GM10847 (cell line): ENCODE measurements around the gene ZSCAN2.

Experiments
- POLR2A ChIP-seq: IDR thresholded peaks from 2 replicates; pipeline ENCODE4 v1.6.1; 2011; ENCODE audit not compliant: insufficient read length; ENCODE audit errors: extremely low read depth

Gene ZSCAN2

DNA sequence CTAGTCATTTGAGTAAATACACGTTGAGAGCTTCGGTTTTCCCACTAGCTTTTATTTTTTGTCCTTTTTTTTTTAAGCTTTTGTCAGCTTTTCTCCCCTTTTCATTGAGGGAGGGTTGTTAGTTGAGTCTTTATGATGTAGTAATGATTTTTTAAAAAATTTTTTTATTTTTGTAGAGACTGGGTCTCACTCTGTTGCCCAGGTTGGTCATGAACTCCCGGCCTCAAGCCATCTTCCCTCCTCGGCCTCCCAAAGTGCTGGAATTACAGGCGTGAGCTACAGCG is 688 bp downstream of the ZSCAN2 start:
- TF ChIP-seq POLR2A: no peak

GRCh38 chr15:84603630-84604379 is 3.0 kb downstream of the ZSCAN2 start:
- no peak for TF ChIP-seq POLR2A

DNA sequence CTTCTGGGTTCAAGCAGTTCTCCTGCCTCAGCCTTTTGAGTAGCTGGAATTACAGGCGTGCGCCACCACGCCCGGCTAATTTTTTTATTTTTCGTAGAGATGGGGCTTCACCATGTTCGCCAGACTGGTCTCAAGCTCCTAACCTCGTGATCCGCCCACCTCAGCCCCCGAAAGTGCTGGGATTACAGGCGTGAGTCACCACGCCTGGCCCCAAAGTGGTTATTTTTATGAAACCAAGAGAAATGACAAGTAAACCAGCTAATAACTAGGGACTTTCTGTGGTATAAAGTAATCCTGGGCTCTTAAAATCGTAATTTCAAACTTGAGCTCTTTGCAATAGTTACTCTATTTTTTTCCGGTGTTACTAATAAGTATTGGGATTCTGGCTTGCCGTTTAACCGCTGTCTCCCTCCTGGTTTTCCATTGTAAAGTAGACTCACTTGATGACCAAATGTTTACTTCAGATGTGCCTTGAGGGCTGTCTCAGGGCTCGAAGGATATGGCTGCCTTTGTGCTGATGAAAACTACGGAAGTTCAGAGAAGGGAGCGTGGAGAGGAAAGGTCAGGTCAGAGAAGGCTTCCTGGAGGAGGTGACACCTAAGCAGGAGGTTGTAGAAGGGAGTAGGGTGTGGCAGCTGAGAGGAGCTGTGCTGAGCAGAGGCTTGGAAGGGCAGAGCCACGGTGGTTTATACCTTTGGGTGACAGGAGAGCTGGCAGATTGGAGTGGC is 4.2 kb downstream of the ZSCAN2 start:
- no peak for TF ChIP-seq POLR2A

DNA sequence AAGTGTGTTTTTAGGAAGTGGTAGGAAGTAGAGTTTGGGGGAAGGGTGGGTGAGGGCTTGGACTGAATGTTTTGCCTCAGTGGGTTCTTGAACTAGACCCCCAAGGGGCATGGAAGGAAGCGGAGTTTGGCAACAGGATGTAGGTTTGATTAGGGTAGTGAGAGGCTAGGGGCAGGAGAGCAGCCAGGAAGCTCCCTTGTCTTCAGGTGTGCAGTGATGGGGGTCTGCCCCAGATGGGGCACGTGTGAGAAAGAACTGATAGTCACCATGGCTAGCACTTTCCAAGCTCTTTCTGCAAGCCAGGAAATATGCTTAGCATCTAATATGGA is 4.7 kb downstream of the ZSCAN2 start:
- no peak for TF ChIP-seq POLR2A

- TF ChIP-seq POLR2A: no peak
These were observed 5.9 kb downstream of the ZSCAN2 start for GRCh38 chr15:84606653-84607120.

GRCh38 chr15:84608707-84609284 is 8.0 kb downstream of the ZSCAN2 start:
- no peak for TF ChIP-seq POLR2A

- TF ChIP-seq POLR2A: no peak
These were observed 9.2 kb downstream of the ZSCAN2 start for GRCh38 chr15:84609818-84610525.

GRCh38 chr15:84611631-84612030 is 10.8 kb downstream of the ZSCAN2 start:
- no peak for TF ChIP-seq POLR2A

DNA sequence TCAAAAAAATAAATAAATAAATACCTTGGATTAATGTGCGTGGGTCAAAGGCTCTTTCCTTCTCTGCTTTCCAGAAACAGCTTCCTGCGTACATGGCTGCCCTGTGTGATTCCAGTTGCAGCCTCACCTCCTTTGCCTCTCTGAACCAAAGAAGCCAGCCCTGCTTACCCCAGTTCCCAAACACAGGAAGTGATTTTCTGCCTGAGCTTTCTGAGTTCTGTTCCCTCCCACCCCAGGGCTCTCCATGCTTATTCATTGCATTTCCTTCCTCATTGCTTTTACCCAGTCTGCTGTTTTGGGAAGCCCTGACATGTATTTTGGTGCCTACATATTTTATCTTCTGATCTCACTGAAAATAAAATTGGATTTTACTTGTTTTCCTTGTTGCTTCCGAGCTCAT is 15.4 kb downstream of the ZSCAN2 start:
- TF ChIP-seq POLR2A: no peak

DNA sequence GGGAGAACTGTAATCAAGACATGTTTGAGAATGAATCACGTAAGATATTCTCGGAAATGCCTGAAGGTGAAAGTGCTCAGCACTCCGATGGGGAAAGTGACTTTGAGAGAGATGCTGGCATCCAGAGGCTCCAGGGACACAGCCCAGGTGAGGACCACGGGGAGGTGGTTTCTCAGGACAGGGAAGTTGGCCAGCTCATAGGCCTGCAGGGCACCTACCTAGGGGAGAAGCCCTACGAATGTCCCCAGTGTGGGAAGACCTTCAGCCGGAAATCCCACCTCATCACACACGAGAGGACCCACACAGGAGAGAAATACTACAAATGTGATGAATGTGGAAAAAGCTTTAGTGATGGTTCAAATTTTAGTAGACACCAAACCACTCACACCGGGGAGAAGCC is 19.8 kb downstream of the ZSCAN2 start:
- no peak for TF ChIP-seq POLR2A

GRCh38 chr15:84621358-84621979 is 20.7 kb downstream of the ZSCAN2 start:
- TF ChIP-seq POLR2A: no peak

DNA sequence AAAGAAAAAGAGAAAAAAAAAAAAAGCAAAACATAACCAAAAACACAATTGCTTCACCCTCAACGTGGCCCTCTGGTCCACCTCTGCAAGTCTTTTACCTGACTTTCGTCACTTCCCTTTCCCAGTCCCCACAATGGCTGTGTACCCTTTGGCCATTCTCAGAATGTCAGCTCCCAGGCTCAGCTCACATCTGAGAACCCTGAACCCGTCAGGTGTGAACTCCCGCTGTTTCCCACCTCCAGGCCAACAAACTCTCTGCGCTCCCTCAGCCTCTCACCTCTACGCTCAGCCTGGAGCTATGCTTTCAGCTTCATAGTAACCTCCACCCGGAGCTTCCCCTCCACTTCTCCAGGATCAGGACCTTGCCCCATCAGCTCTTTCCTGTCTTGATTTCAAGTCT is 23.6 kb downstream of the ZSCAN2 start:
- no peak for TF ChIP-seq POLR2A

- no peak for TF ChIP-seq POLR2A
These were observed 24.3 kb downstream of the ZSCAN2 start for GRCh38 chr15:84625123-84625522.

DNA sequence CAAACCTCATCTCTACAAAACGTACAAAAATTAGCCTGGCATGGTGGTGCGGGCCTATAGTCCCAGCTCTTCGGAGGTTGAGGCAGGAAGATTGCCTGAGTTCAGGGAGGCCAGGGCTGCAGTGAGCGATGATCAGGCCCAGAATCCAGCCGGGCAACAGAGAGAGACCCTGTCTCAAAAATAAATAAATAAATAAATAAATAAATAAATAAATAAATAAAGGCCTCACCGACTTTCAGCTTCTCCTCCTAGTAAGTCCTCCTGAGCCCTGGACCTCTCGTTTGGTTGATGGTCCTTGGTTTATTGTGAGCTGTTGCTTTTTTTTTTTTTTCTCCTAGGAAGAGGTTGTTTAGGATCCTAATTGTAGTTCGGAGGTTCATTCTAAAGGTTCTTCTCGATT is 28.2 kb downstream of the ZSCAN2 start:
- TF ChIP-seq POLR2A: no peak

- TF ChIP-seq POLR2A: no peak
These were observed 31.0 kb downstream of the ZSCAN2 start for GRCh38 chr15:84631706-84632272.
